ACC112 (cell line): ENCODE results near the gene FKBP7.

Source experiments
- H2AFZ ChIP-seq: fragments of 200-600 bp; sonication (generic); one replicate; pipeline ENCODE4 v1.6.0; 2017; ENCODE audit warnings: antibody characterized with exemption, low read length; ENCODE audit not compliant: unreplicated experiment
- H3K27ac ChIP-seq: fragments of 200-600 bp; sonication (generic); 2 replicates; pipeline ENCODE4 v1.5.1; 2014; ENCODE audit warnings: low read depth, mild to moderate bottlenecking, antibody characterized with exemption, low read length, moderate library complexity
- H3K27me3 ChIP-seq: fragments of 200-600 bp; sonication (generic); 2 replicates; pipeline ENCODE4 v1.6.1; 2014; ENCODE audit warnings: mild to moderate bottlenecking, antibody characterized with exemption, low read length, moderate library complexity, mixed read lengths; ENCODE audit not compliant: insufficient read depth
- H3K36me3 ChIP-seq: fragments of 200-600 bp; sonication (generic); 2 replicates; pipeline ENCODE4 v1.6.1; 2016; ENCODE audit warnings: mild to moderate bottlenecking, antibody characterized with exemption, low read length, moderate library complexity, mixed read lengths; ENCODE audit not compliant: insufficient read depth
- H3K4me1 ChIP-seq: fragments of 200-600 bp; sonication (generic); one replicate; pipeline ENCODE4 v1.6.1; 2016; ENCODE audit warnings: low read length, mixed read lengths; ENCODE audit not compliant: insufficient read depth, unreplicated experiment, control insufficient read depth
- H3K4me3 ChIP-seq: fragments of 200-600 bp; sonication (generic); 2 replicates; pipeline ENCODE4 v1.5.1; 2014; ENCODE audit warnings: mild to moderate bottlenecking, low read depth, low read length
- H3K79me2 ChIP-seq: fragments of 200-600 bp; sonication (generic); one replicate; pipeline ENCODE4 v1.6.0; 2016; ENCODE audit warnings: low read length; ENCODE audit not compliant: control insufficient read depth, unreplicated experiment, insufficient read depth

FKBP7 gene

GRCh38 chr2:178422097-178422496 is 56.3 kb downstream of the FKBP7 start:
- Histone ChIP-seq H3K27ac (no peak overlapping the region), H3K27me3 (no peaks in the 10 kb centered on the region), H2AFZ (no peak overlapping the region), H3K79me2 (peaks cover 84% of the 10 kb centered on the region), H3K4me3 (no peak overlapping the region), H3K4me1 (peaks cover 13% of the 10 kb centered on the region), H3K36me3 (peaks cover 36% of the 10 kb centered on the region)

- Histone ChIP-seq H2AFZ (no peak overlapping the region), H3K27ac (no peak overlapping the region), H3K4me1 (peaks cover 16% of the 10 kb centered on the region), H3K4me3 (no peak overlapping the region), H3K36me3 (peaks cover 25% of the 10 kb centered on the region), H3K79me2 (peaks cover 85% of the 10 kb centered on the region), H3K27me3 (no peaks in the 10 kb centered on the region)
These were observed 57.9 kb downstream of the FKBP7 start for GRCh38 chr2:178420463-178420999.

- Histone ChIP-seq H3K4me1 (peaks cover 16% of the 10 kb centered on the region), H3K27me3 (no peaks in the 10 kb centered on the region), H3K79me2 (peaks cover 85% of the 10 kb centered on the region), H3K27ac (no peak overlapping the region), H2AFZ (no peak overlapping the region), H3K4me3 (no peak overlapping the region), H3K36me3 (peaks cover 20% of the 10 kb centered on the region)
These were observed 59.3 kb downstream of the FKBP7 start for GRCh38 chr2:178419123-178419522.

GRCh38 chr2:178418426-178418825 is 60.0 kb downstream of the FKBP7 start:
- Histone ChIP-seq H3K79me2 (peaks cover 82% of the 10 kb centered on the region), H3K27ac (no peak overlapping the region), H2AFZ (no peak overlapping the region), H3K4me1 (peaks cover 16% of the 10 kb centered on the region), H3K4me3 (no peak overlapping the region), H3K36me3 (peaks cover 20% of the 10 kb centered on the region), H3K27me3 (no peaks in the 10 kb centered on the region)

GRCh38 chr2:178417916-178418315 is 60.5 kb downstream of the FKBP7 start:
- Histone ChIP-seq H3K79me2 (peaks cover 76% of the 10 kb centered on the region), H3K4me3 (no peak overlapping the region), H3K27ac (no peak overlapping the region), H3K4me1 (peaks cover 16% of the 10 kb centered on the region), H3K36me3 (peaks cover 15% of the 10 kb centered on the region), H3K27me3 (no peaks in the 10 kb centered on the region), H2AFZ (no peak overlapping the region)

- Histone ChIP-seq H3K27me3 (no peaks in the 10 kb centered on the region), H3K79me2 (peaks cover 58% of the 10 kb centered on the region), H3K36me3 (peaks cover 4% of the 10 kb centered on the region; the same call in 1 of the 2 replicates), H3K27ac (no peak overlapping the region), H3K4me3 (0 out of 2 replicates have a peak overlapping the region, but pooled peaks have one; percentile 14), H2AFZ (no peak overlapping the region), H3K4me1 (peaks cover 16% of the 10 kb centered on the region)
These were observed 62.4 kb downstream of the FKBP7 start for GRCh38 chr2:178415979-178416378.

- H3K27me3 ChIP-seq: no peaks in the 10 kb centered on the region
- peak overlapping the region; percentile 81 for H2AFZ ChIP-seq
- H3K27ac ChIP-seq: peak overlapping the region; percentile 84
- peaks cover 46% of the 10 kb centered on the region for H3K79me2 ChIP-seq
- H3K4me3 ChIP-seq: peak overlapping the region; percentile 90
- peaks cover 16% of the 10 kb centered on the region for H3K4me1 ChIP-seq
- H3K36me3 ChIP-seq: no peaks in the 10 kb centered on the region
These were observed 63.8 kb downstream of the FKBP7 start for GRCh38 chr2:178414266-178415247.
